HAP-1 (cell line): ENCODE data around the gene COL4A3.

Experiments
- DNase-seq, 2 experiments: peaks; one replicate each; pipeline ENCODE4 v3.0.0-alpha.2; 2016 to 2020; ENCODE audit warnings: low spot score in 2 of 2
- H3K27me3 ChIP-seq: fragments of 250-450 bp; sonication (Bioruptor Pico); 2 replicates; pipeline ENCODE4 v1.5.1; 2020; ENCODE audit warnings: low read depth, mild to moderate bottlenecking, moderate library complexity
- H3K36me3 ChIP-seq: fragments of 250-450 bp; sonication (Bioruptor Pico); replicated peaks from 2 replicates; pipeline ENCODE4 v1.5.1; 2020; ENCODE audit warnings: mild to moderate bottlenecking
- H3K4me1 ChIP-seq: fragments of 250-450 bp; sonication (Bioruptor Pico); 2 replicates; pipeline ENCODE4 v1.5.1; 2020; ENCODE audit warnings: mild to moderate bottlenecking
- H3K4me3 ChIP-seq: fragments of 250-450 bp; sonication (Bioruptor Pico); 2 replicates; pipeline ENCODE4 v1.5.1; 2020; ENCODE audit warnings: mild to moderate bottlenecking, moderate library complexity
- H3K9me3 ChIP-seq: fragments of 250-450 bp; sonication (Bioruptor Pico); 2 replicates; pipeline ENCODE4 v1.5.1; 2020; ENCODE audit warnings: mild to moderate bottlenecking, moderate library complexity
- in situ Hi-C: fragments of 300-500 bp; cut with MboI; formaldehyde crosslinking; loops from 3 replicates; pipeline ENCODE4 v1.14.3; 2020; ENCODE audit warnings: low sequenced_read_pairs, inconsistent platforms, mixed read lengths

COL4A3 gene

DNA sequence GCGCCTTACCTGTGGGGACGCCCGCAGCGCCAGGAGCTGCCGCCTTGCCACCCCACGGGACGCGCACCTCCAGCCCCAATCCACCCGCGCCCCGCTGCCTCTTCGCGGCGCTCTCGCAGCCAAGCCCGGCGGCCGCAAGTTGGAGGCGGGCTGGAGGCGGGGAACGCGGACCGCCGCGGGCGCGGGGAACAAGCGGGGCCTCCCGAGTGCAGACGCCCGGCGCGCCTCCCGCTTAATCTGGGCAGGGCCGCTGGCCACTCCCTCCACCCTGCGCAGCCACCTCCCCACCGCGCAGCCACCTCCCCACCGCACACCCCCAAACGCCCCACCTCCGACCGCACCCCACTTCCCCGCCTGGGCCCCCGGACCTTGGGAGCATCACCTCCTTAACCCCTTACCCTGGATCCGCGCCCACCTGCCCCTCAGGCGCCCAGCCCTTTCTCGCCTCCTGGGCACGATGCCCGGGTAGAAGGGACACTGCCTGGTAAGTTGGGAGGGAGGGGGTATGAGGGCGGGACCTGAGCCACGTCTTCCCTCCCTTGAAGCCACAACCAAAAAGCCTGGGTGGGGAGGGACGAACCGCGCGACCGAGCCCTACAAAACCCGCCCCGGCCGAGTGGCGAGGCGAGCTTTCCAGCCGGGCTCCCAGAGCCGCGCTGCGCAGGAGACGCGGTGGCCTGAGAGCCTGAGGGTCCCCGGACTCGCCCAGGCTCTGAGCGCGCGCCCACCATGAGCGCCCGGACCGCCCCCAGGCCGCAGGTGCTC is at the start of gene COL4A3, which contains the start of gene COL4A4:
Gene COL4A3, plus strand, starts transcription at position 627 of the 765 bp plus-strand sequence. Its CDS starts 103 bp downstream, at position 730.
Gene COL4A4, minus strand, starts transcription at position 208 of the 765 bp plus-strand sequence. CDS start 16,722 bp downstream, outside the sequence.
- Histone ChIP-seq H3K4me3 (peak within 1 kb of the TSS; percentile 61), H3K4me1 (peaks cover 13% of the 10 kb centered on the region), H3K27me3 (no peaks in the 10 kb centered on the region), H3K36me3 (no peaks in the 10 kb centered on the region), H3K9me3 (no peaks in the 10 kb centered on the region)
- in situ Hi-C loops: no loop called here
- DNase-seq: peak; percentile 68 to 87

DNA sequence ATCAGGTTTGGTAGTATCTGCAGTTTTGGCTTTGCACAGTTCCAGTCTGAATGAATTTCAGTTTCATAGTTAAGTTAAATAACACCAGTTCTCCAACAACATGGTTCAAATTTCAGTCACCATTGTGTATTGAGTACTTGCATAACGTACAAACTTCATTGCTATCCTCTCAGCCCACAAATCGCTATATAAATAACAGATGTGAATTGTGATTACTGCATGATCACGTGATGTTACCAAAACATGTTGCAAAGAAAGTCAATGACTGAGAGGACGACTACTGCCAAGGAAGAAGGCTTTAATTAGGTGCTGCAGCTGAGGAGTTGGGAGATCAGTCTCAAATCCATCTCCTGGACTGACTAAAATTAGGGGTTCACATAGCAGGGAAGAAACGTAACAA is 48.7 kb upstream of the COL4A3 start:
- no peaks in the 10 kb centered on the region for H3K36me3 ChIP-seq
- in situ Hi-C loops: no loop called here
- no peak overlapping the region for H3K4me3 ChIP-seq
- H3K4me1 ChIP-seq: no peaks in the 10 kb centered on the region
- H3K27me3 ChIP-seq: no peaks in the 10 kb centered on the region
- no peaks in the 10 kb centered on the region for H3K9me3 ChIP-seq
- DNase-seq: no peak

DNA sequence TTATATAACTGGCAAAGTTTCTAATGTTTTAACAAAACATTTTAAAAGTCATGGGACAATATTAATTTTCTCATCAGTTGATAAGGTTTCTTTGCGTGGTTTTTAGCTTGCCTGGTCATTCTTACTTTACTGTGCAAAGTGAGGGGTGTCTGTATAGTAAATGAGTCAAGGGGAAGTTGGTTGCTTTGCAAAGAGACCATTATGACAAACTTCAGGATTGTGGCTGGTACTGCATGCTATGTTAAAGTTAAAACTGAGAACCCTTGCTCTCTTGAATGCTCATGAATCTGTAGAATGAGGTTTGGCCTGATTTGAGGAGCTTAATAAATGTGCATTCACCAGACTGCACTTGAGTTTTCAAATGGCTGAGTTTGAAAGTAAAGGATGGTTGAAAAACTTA is 47.4 kb upstream of the COL4A3 start:
- Histone ChIP-seq H3K27me3 (no peaks in the 10 kb centered on the region), H3K4me3 (no peak overlapping the region), H3K9me3 (no peaks in the 10 kb centered on the region), H3K4me1 (no peaks in the 10 kb centered on the region), H3K36me3 (no peaks in the 10 kb centered on the region)
- no peak for DNase-seq
- in situ Hi-C loops: no loop called here

DNA sequence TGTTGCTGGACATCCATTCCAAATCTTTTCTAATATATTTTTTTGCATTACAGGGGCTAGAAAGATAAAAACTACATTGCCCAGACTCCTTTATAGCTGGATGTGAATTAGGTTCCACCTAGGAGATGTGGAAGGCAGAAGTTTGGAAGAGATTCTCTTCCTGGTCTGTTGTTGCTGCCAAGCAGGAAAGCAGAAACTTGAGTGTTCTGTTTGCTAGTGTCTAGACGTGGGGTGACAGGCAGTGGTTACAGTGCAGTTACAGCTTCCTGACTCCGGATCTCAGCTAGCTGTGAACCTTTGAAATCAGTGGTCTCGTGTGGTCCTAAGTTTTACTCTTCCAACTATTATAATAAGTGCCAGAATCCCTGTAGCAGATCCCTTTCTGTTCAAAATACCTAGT is 46.6 kb upstream of the COL4A3 start:
- H3K9me3 ChIP-seq: no peaks in the 10 kb centered on the region

DNA sequence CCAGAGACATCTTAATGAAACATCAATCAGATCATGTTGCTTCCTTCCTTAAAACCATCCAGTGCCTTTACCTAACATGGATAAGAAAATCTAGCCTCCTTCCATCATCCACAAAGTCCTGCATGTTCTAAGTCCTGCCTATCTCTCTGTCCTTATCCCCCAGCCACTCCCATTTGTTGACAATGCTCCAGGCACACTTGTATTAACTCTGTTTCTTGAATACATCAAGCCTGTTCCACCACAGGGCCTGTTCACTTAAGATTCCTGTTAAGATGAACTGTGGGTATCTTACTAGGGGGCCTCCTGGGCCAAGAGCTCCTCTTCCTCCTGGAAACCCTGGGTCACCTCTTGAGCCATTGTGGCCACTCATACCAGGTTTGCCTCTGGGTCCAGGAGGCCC is 46.1 kb upstream of the COL4A3 start:
- Histone ChIP-seq H3K36me3 (no peaks in the 10 kb centered on the region), H3K27me3 (no peaks in the 10 kb centered on the region), H3K9me3 (no peaks in the 10 kb centered on the region), H3K4me1 (no peaks in the 10 kb centered on the region), H3K4me3 (no peak overlapping the region)
- no peak for DNase-seq
- in situ Hi-C loops: no loop called here

More for the DNA sequence above, 46.6 kb upstream of the COL4A3 start:
- Histone ChIP-seq H3K4me3 (no peak overlapping the region), H3K27me3 (no peaks in the 10 kb centered on the region), H3K4me1 (no peaks in the 10 kb centered on the region), H3K36me3 (no peaks in the 10 kb centered on the region)
- in situ Hi-C loops: no loop called here
- no peak for DNase-seq

DNA sequence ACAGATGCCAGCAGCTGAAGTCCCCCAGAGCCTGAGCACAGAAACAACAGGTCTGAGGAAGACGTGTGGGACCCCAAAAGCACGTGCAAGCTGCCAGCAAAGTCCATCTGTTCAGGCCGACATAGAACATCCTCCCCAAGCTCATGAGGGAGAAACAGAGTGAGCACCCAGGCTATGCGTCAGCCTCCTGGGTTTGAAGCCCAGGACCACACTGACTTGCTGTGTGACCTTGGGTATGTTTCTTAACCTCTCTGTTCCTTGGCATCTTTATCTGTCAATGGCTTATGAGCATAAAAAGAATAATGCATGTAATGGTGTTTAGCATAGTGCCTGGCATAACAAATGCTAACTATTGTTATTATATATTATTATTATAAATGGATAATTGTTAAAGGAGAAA is 40.7 kb upstream of the COL4A3 start:
- Histone ChIP-seq H3K9me3 (no peaks in the 10 kb centered on the region), H3K4me3 (no peak overlapping the region), H3K36me3 (no peaks in the 10 kb centered on the region), H3K27me3 (no peaks in the 10 kb centered on the region), H3K4me1 (peaks cover 14% of the 10 kb centered on the region)
- in situ Hi-C loops: no loop called here
- DNase-seq: no peak

DNA sequence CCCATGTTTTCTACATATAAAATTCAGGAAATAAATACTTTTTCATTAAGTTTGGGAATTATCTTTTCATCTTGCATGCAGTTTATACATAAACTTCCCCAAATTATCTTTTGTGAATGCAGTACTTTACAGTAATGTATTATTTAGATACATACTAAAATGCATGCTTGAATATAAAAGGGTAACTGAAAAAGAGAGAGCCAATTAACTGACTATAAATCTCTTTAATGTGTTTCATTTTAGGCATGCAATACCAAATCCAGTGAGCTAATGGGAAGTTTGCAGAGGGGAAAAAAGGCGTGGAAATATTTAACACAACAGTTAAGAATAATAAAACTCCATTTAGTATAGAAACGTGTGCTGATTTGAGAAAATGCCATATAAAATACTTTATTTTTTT is 39.6 kb upstream of the COL4A3 start:
- Histone ChIP-seq H3K27me3 (no peaks in the 10 kb centered on the region), H3K4me3 (no peak overlapping the region), H3K4me1 (peaks cover 14% of the 10 kb centered on the region), H3K36me3 (no peaks in the 10 kb centered on the region), H3K9me3 (no peaks in the 10 kb centered on the region)
- DNase-seq: peak in 1 of 2 experiments; percentile 69
- in situ Hi-C loops: loop anchor here (25.0 kb wide), 3 partner anchors 237 to 737 kb away; partner anchors contain the start of genes AGFG1 and DAW1

DNA sequence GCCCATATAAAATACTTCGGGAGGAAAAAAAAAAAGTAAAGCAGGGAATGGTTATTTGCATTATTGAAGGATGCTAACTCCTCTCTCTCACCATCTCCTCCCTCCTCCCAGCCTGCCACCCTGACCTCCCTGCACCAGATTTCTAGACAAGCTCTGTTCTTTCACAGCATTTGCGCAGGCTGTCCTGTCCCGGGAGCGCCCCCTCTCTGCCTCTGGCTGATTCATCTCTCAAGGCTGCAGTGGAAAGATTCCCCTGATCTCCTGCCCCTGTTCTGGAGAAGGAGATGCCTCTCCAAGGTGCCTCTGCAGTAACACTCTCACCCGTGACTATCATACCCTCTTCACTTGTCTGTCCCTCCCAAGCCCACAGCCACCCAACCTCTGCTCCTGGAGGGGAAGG is 38.9 kb upstream of the COL4A3 start:
- no peaks in the 10 kb centered on the region for H3K27me3 ChIP-seq
- in situ Hi-C loops: loop anchor here (25.0 kb wide), 3 partner anchors 237 to 737 kb away; partner anchors contain the start of genes AGFG1 and DAW1
- no peaks in the 10 kb centered on the region for H3K9me3 ChIP-seq
- peak; percentile 51 to 78 for DNase-seq
- H3K36me3 ChIP-seq: no peaks in the 10 kb centered on the region
- peaks cover 14% of the 10 kb centered on the region for H3K4me1 ChIP-seq
- no peak overlapping the region for H3K4me3 ChIP-seq

DNA sequence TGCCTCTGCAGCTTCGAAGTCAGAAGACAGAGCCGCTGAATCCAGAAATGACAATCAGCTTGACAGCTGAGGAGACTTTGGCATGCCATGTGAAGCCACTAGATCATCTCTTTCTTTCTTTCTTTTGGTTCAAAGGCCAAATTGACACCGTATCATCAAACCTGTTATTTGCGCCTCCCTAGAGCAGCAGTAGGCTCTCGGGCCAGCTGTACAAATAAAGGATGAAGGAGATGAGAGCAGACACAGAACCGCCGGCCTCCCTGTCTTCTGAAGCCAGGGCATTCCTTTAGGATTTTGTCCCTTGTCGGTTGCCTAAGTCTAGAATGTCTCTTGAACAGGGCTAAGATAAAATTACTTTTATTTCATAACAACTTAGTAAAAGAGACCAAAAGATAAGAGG is 37.2 kb upstream of the COL4A3 start:
- H3K4me3 ChIP-seq: no peak overlapping the region
- no peaks in the 10 kb centered on the region for H3K27me3 ChIP-seq
- H3K36me3 ChIP-seq: no peaks in the 10 kb centered on the region
- H3K9me3 ChIP-seq: no peaks in the 10 kb centered on the region
- DNase-seq: no peak
- H3K4me1 ChIP-seq: peaks cover 14% of the 10 kb centered on the region
- in situ Hi-C loops: loop anchor here (25.0 kb wide), 3 partner anchors 235 to 735 kb away; partner anchors contain the start of genes AGFG1 and DAW1

DNA sequence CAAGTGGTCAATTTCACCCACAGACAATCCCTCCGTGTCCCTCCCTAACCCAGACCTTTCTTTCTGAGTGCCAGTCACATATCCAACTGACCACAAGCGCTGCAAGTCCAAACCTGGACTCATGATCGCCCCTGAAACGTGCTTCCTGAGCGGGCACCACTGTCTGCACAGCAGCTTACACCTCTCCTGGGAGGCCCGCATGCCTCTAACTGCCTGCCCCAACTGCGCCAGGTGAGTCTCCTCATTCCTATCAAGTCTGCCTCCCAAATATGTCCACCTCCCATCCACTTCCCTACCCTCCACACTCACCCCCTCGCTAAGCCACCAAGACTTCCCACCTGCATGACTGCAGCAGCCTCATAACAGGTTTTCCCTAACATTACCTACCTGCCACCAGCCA is 33.8 kb upstream of the COL4A3 start:
- in situ Hi-C loops: loop anchor here (10.0 to 25.0 kb wide), 4 partner anchors 94 to 732 kb away; partner anchors contain the start of genes AGFG1 and DAW1

DNA sequence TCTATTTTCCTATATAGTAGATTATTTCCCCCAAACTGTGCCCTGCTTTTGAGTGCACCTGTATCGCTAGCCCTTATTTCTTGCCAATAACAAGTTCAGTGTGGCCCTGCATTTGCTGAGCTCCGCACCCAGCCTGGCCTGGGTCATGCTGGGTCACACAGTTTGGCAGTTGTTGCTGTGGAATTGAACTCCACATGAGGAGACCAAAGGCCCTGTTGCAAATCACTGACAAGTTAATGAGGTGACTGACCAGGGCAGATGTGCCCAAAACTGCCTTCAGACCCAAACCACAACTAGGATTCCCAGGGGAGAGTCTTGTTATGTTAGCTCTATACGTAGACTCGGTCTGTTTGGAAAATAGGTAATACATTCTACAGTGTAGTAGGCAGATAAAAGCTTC is 31.4 kb upstream of the COL4A3 start:
- no peak for DNase-seq
- Histone ChIP-seq H3K9me3 (no peaks in the 10 kb centered on the region), H3K36me3 (no peaks in the 10 kb centered on the region), H3K27me3 (no peaks in the 10 kb centered on the region), H3K4me1 (no peaks in the 10 kb centered on the region), H3K4me3 (no peak overlapping the region)
- in situ Hi-C loops: loop anchor here (10.0 to 25.0 kb wide), 4 partner anchors 92 to 729 kb away; partner anchors contain the start of genes AGFG1 and DAW1

More for the DNA sequence above, 33.8 kb upstream of the COL4A3 start:
- H3K36me3 ChIP-seq: no peaks in the 10 kb centered on the region
- no peak for DNase-seq
- H3K9me3 ChIP-seq: no peaks in the 10 kb centered on the region
- no peaks in the 10 kb centered on the region for H3K27me3 ChIP-seq
- H3K4me1 ChIP-seq: no peaks in the 10 kb centered on the region
- H3K4me3 ChIP-seq: no peak overlapping the region

DNA sequence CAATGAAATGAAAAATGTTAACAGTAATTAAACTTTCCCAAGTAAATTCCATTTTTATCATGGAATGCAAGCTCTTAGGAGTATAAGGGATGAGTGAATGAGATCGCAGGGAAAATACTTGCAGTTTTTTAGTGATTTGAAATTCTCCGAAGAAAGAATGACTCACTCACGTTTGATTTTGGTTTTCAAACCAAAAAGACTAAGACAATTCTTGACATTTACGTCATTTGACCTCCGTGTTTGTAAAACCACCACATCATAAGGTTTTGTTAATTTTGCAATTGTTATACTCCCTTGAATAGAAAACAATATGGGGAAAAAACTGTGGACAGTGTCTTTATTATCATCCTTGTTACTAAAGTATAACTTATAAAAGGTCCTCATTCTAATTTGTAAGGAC is 29.8 kb upstream of the COL4A3 start:
- in situ Hi-C loops: loop anchor here (10.0 to 25.0 kb wide), 4 partner anchors 90 to 728 kb away; partner anchors contain the start of genes AGFG1 and DAW1
- DNase-seq: no peak
- H3K4me3 ChIP-seq: no peak overlapping the region
- no peaks in the 10 kb centered on the region for H3K36me3 ChIP-seq
- no peaks in the 10 kb centered on the region for H3K9me3 ChIP-seq
- no peaks in the 10 kb centered on the region for H3K27me3 ChIP-seq
- no peaks in the 10 kb centered on the region for H3K4me1 ChIP-seq

DNA sequence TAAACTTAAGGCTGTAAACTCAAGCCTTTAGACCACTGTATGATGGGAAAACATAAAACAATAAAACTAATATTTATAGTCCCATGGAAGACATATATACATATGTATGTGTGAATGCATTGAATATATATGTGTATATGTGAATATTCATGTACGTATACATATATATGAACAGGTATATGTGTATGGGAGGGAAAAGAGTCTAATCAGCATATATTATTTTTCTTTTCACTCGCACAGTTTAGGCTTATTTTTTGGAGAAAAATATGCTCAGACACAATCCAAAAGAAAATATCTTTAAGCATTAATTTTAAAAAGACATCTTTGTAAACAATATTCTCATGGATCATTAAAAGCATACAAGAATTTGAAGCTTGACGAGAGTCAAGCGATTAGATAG is 23.1 kb upstream of the COL4A3 start:
- H3K36me3 ChIP-seq: no peaks in the 10 kb centered on the region
- in situ Hi-C loops: loop anchor here (25.0 kb wide), 3 partner anchors 221 to 721 kb away; partner anchors contain the start of genes AGFG1 and DAW1
- no peak for DNase-seq

DNA sequence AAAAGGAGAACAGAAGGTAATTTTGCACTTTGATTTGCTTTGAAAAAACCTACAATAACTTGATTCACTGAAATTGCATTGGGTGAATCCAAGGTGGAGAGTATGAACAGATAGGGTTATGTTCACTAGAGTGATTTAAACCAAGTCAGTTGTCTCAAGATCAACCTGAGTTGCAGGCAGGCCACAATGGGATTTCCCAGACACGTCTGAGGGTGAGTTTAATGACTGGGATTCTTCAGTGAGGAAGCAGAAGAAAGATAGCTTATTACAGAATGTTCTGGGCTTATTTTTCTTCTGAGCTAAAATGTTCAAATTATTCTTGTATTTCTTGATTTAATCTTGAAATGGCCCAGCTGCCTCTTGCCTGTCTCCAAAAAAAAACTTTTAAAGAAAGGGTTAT is 20.5 kb upstream of the COL4A3 start:
- in situ Hi-C loops: loop anchor here (25.0 kb wide), 3 partner anchors 218 to 718 kb away; partner anchors contain the start of genes AGFG1 and DAW1
- H3K4me3 ChIP-seq: no peak overlapping the region

More for the DNA sequence above, 23.1 kb upstream of the COL4A3 start:
- Histone ChIP-seq H3K27me3 (no peaks in the 10 kb centered on the region), H3K4me1 (no peaks in the 10 kb centered on the region), H3K9me3 (no peaks in the 10 kb centered on the region), H3K4me3 (no peak overlapping the region)

More for the DNA sequence above, 20.5 kb upstream of the COL4A3 start:
- no peak for DNase-seq
- H3K27me3 ChIP-seq: no peaks in the 10 kb centered on the region
- H3K9me3 ChIP-seq: peaks cover 4% of the 10 kb centered on the region; the same call in 1 of the 2 replicates
- no peaks in the 10 kb centered on the region for H3K4me1 ChIP-seq
- H3K36me3 ChIP-seq: no peaks in the 10 kb centered on the region; the same call in 1 of the 2 replicates
